D721Med (cell line): ENCODE results near the gene PTBP1.

Experiments used
- DNase-seq: peaks from one replicate; pipeline ENCODE4 v3.0.0; 2011; ENCODE audit warnings: low spot score; ENCODE audit not compliant: insufficient read length
- FAIRE-seq: peaks from 2 replicates; lab custom pipeline; 2011; peaks lifted over from hg19 to GRCh38; lab: Jason Lieb, UNC
- TF ChIP-seq, protein P1 (sequence below): IDR thresholded peaks from 2 replicates; pipeline ENCODE4 v1.5.1; 2012; ENCODE audit warnings: mild to moderate bottlenecking, control low read depth; ENCODE audit not compliant: insufficient read depth; ENCODE audit errors: missing control alignments

PTBP1 gene

DNA sequence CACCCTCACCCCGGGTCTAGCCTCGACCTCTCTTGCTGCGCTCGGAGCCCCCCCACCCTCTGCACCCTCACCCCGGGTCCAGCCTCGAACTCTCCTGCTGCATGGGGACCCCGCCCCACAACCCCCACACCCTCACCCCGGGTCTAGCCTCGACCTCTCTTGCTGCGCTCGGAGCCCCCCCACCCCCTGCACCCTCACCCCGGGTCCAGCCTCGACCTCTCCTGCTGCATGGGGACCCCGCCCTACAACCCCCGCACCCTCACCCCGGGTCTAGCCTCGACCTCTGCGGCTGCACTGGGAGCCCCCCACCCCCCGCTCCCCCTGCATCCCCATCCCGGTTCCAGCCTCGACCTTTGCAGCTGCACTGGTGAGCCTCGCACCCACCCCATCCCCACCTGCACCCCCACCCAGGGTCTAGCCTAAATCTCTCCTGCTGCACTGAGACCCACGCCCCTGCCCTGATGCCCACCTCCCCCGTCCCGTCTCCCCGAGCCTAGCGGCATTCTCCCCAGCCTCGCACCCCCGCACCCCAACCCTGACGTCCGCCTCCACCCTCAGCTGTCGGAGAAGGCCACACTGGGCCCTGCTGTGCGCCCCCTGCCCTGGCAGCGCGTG is 64.0 kb downstream of the PTBP1 start:
- no peak for DNase-seq
- TF ChIP-seq, protein P1, sequence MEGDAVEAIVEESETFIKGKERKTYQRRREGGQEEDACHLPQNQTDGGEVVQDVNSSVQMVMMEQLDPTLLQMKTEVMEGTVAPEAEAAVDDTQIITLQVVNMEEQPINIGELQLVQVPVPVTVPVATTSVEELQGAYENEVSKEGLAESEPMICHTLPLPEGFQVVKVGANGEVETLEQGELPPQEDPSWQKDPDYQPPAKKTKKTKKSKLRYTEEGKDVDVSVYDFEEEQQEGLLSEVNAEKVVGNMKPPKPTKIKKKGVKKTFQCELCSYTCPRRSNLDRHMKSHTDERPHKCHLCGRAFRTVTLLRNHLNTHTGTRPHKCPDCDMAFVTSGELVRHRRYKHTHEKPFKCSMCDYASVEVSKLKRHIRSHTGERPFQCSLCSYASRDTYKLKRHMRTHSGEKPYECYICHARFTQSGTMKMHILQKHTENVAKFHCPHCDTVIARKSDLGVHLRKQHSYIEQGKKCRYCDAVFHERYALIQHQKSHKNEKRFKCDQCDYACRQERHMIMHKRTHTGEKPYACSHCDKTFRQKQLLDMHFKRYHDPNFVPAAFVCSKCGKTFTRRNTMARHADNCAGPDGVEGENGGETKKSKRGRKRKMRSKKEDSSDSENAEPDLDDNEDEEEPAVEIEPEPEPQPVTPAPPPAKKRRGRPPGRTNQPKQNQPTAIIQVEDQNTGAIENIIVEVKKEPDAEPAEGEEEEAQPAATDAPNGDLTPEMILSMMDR, result no peak
- no peak for FAIRE-seq
